Activated naive CD4-positive, alpha-beta T cell treated with anti-CD3 and anti-CD28 coated beads, Interleukin-2, amount 50 U/mL, for 72 hours (primary cell): ENCODE results near the gene NIPBL. TPM values are rescaled to one million over a fixed set of nuclear protein-coding genes. Genes with fewer than 3 reads are reported as not detected.

ENCODE experiments used
- ATAC-seq, 2 donors: fragments of 150-1000 bp; cut with Tn5 transposase; 2 replicates each; pipeline ENCODE4 v1.10.0; 2021; ENCODE audit warnings: mild to moderate bottlenecking in 2 of 2, moderate library complexity in 2 of 2
- DNase-seq, 2 donors: peaks; one replicate each; pipeline ENCODE4 v3.0.0; 2021 to 2022; ENCODE audit warnings: low spot score in 2 of 2
- H3K27ac Mint-ChIP-seq, 2 donors: one replicate each; pipeline ENCODE4 v1.8.0; 2022; ENCODE audit warnings: mild to moderate bottlenecking in 2 of 2, mixed read lengths in 2 of 2
- H3K36me3 Mint-ChIP-seq, 2 donors: one replicate each; pipeline ENCODE4 v1.8.0; 2022; ENCODE audit warnings: mixed read lengths in 2 of 2
- H3K9me3 Mint-ChIP-seq, 2 donors: one replicate each; pipeline ENCODE4 v1.8.0; 2022; ENCODE audit warnings: mixed read lengths in 2 of 2
- total RNA-seq, 2 donors: library from RNA; stranded (reverse); gene quantifications; one replicate each; pipeline ENCODE4 v1.2.3, GENCODE V29; 2022

Gene NIPBL
- total RNA-seq, 2 donors from 2014 or later, result 46.5 to 65.8 TPM

DNA sequence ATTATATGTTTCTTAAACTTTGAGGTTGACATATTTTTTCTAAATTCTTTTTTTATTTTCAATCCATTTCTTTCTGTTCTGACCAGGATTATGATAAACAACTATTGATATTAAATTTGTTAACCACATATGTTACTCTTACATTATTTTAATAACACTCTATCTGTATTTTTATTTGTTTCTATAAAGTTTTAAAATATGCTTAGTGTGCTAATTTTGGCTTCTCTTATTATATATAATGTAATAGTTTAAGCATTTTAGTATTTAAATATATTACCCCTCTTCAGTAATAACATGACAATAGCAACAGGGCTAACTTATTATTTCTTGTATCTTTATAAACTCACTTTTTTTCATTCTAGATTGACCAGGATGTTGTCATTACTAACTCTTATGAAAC, 137.8 kb downstream of the NIPBL start:
- H3K9me3 Mint-ChIP-seq, result no peaks in the 10 kb centered on the region
- no peak overlapping the region for H3K27ac Mint-ChIP-seq
- no peaks in the 10 kb centered on the region for H3K36me3 Mint-ChIP-seq
- no peak for DNase-seq
- ATAC-seq, result no peak

- peak in 1 of 2 donors; percentile 67 for ATAC-seq
- H3K9me3 Mint-ChIP-seq, result no peaks in the 10 kb centered on the region
These were observed 139.5 kb downstream of the NIPBL start for GRCh38 chr5:37015795-37016666.

GRCh38 chr5:37028910-37029309, 152.3 kb downstream of the NIPBL start:
- Mint-ChIP-seq H3K36me3 (peaks cover 6 to 16% of the 10 kb centered on the region in 2 donors), H3K9me3 (no peaks in the 10 kb centered on the region), H3K27ac (peak overlapping the region in 1 of 2 donors; percentile 58)
- DNase-seq (no peak), ATAC-seq (no peak)

More at GRCh38 chr5:37015795-37016666, 139.5 kb downstream of the NIPBL start:
- no peak overlapping the region for H3K27ac Mint-ChIP-seq
- no peak for DNase-seq
- H3K36me3 Mint-ChIP-seq, result no peaks in the 10 kb centered on the region

- H3K27ac Mint-ChIP-seq, result no peak overlapping the region
- ATAC-seq (no peak), DNase-seq (no peak)
- H3K9me3 Mint-ChIP-seq, result no peaks in the 10 kb centered on the region
- peaks cover 6 to 16% of the 10 kb centered on the region in 2 donors for H3K36me3 Mint-ChIP-seq
These were observed 152.9 kb downstream of the NIPBL start for GRCh38 chr5:37029436-37029835.

DNA sequence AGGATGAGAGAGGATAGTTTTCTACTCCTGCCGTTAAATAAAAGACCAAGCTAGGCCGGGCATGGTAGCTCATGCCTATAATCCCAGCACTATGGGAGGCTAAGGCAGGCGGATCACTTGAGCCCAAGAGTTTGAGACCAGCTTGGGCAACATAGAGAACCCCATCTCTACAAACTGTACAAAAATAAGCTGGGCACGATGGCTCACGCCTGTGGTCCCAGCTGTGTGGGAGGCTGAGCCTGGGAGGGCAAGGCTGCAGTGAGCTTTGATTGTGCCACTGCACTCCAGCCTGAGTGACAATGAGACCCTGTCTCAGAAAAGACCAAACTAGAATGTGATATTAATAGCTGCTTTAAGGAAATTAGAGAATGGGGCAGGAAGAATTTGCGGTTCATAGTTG, 158.4 kb downstream of the NIPBL start:
- no peak overlapping the region for H3K27ac Mint-ChIP-seq
- H3K36me3 Mint-ChIP-seq, result no peaks in the 10 kb centered on the region
- no peak for ATAC-seq

DNA sequence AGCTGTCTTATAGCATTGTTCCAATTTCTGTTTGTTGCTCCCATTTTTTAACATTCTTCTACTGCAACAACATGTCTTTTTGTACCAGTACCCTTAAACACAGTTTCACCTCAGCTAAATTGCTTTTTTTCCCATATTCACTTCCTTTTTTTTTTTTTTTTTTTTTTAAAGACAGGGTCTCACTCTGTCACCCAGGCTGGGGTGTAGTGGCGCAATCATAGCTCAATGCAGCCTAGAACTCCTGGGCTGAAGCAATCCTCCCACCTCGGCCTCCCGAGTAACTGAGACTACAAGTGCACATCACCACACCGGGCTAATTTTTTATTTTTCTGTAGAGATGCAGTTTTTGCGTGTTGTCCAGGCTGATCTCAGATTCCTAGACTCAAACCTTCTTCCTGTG, 161.3 kb downstream of the NIPBL start:
- ATAC-seq, result no peak
- DNase-seq, result no peak
- Mint-ChIP-seq H3K36me3 (no peaks in the 10 kb centered on the region), H3K27ac (no peak overlapping the region), H3K9me3 (no peaks in the 10 kb centered on the region)

More for the DNA sequence above, 158.4 kb downstream of the NIPBL start:
- DNase-seq, result no peak
- no peaks in the 10 kb centered on the region for H3K9me3 Mint-ChIP-seq

DNA sequence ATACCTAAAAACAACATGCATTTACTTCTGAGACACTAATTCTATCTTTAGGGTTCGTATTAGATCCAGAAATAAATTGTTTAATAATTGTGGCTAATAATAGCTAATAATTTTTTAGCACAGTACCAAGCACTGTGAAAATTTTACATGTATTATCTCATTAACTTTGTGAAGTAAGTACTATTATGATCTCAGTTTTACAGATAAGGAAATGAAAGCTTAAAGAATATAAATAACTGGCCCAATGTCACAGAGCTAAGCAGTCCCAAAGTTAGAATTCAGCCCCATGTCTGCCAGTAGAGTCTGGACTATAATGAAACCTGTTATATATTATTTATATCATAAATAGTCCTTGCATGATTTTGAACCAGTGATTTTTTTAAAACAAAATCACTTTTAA, 163.3 kb downstream of the NIPBL start:
- ATAC-seq (no peak), DNase-seq (no peak)
- Mint-ChIP-seq H3K9me3 (no peaks in the 10 kb centered on the region), H3K36me3 (no peaks in the 10 kb centered on the region), H3K27ac (no peak overlapping the region)

DNA sequence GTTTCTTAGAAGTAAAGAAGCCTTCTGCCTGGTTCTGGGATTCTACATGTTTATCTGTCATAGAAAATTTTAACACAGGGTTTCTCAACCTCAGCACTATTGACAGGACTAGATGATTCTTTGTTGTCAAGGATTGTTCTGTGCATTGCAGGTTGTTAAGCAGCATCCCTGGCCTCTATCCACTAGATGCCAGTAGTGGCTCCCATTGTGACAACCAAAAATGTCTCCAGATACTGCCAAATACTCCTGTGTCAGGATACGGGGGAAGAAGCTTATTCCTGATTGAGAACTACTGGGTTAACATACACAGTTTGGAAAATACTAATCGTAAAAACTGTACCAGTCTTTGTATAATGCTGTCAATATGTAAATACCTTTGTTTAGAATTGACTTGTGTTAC, 167.1 kb downstream of the NIPBL start:
- Mint-ChIP-seq H3K27ac (no peak overlapping the region), H3K9me3 (no peaks in the 10 kb centered on the region), H3K36me3 (no peaks in the 10 kb centered on the region)
- no peak for ATAC-seq
- no peak for DNase-seq

DNA sequence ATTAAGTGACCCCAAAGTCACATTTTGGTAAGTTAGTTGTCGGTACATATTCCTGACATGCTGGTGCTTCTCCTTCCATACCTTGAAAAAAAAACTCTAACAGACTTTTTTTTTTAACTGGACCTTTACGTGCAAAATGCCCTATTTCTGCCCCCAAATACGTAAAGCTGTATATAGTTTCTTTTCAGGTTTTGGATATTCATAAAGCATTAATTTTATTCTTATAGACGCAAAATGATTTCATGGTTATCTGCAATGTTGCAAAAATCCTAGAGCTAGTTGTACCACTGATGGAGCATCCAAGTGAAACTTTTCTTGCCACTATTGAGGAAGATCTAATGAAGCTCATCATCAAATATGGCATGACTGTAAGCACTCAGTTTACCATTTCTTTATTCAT, 167.6 kb downstream of the NIPBL start:
- H3K36me3 Mint-ChIP-seq, result no peaks in the 10 kb centered on the region
- no peaks in the 10 kb centered on the region for H3K9me3 Mint-ChIP-seq
- no peak for DNase-seq
- no peak for ATAC-seq
- H3K27ac Mint-ChIP-seq, result no peak overlapping the region

GRCh38 chr5:37045703-37046102, 169.1 kb downstream of the NIPBL start:
- Mint-ChIP-seq H3K36me3 (peaks cover 0 to 5% of the 10 kb centered on the region in 2 donors), H3K9me3 (no peaks in the 10 kb centered on the region), H3K27ac (no peak overlapping the region)
- ATAC-seq, result no peak
- DNase-seq, result no peak

DNA sequence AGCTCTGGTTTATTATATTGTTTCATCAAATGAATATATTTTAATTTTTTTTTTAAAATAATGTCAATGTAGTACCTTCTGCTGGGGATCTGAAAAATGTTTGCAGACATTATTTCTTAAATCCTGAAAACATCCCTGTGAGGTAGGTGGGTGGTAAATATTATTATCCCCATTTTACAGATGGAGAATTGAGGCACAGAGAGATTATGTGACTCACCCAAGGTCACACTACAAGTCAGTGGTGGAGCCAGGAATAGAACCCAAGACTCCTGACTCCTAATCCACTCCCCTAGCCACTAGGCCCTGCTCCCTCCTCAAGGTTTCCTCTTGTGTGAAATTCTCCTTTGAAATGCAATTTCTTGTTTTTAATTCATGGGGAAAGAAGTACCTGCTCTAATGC, 171.4 kb downstream of the NIPBL start:
- Mint-ChIP-seq H3K9me3 (no peaks in the 10 kb centered on the region), H3K27ac (no peak overlapping the region), H3K36me3 (peaks cover 0 to 11% of the 10 kb centered on the region in 2 donors)
- no peak for ATAC-seq
- no peak for DNase-seq

DNA sequence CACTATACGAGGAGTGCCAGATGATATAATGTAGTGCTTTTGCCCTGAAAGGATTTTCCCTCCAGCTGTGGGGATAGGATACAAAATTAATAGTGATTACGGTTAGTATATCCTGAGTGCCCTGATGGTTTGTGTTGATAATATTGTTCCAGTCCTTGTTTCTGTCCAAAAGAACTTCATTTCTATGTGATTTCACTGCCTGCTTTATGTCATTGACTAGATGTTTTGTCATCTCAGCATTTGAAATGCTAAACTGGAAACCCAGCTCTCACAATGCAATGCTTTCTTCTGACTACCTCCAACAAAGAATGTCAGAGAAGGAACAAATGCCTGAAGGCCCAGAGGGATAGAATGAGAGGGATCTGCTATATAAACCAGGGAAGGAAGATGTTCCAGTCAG, 177.8 kb downstream of the NIPBL start:
- no peak for ATAC-seq
- Mint-ChIP-seq H3K27ac (peak overlapping the region; percentile 2 to 40), H3K36me3 (peaks cover 4 to 11% of the 10 kb centered on the region in 2 donors)

GRCh38 chr5:37055383-37055990, 178.9 kb downstream of the NIPBL start:
- Mint-ChIP-seq H3K36me3 (peaks cover 4 to 8% of the 10 kb centered on the region in 2 donors), H3K9me3 (no peaks in the 10 kb centered on the region), H3K27ac (peak overlapping the region in 1 of 2 donors; percentile 2)
- ATAC-seq (no peak), DNase-seq (no peak)

More for the DNA sequence above, 177.8 kb downstream of the NIPBL start:
- H3K9me3 Mint-ChIP-seq, result no peaks in the 10 kb centered on the region
- no peak for DNase-seq

DNA sequence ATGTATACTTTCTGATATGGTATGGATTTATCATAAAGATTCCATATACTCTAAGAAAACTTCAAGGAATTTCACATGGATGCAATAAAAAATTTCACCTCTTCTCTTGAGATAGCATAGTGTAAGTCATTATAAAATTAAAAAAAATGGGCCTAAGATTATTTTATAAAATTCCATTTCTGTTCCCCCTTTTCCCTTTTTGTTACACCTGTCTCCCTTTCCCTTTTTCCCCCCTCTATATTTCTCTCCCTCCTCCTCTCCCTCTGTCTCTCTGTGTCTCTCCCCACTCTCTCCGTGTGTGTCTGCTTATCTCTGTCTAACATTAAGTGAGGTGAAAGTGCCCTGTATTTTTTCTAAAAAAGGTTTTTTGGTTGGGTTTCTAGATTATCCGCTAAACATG, 180.2 kb downstream of the NIPBL start:
- Mint-ChIP-seq H3K27ac (peak overlapping the region in 1 of 2 donors; percentile 18), H3K36me3 (peaks cover 0 to 4% of the 10 kb centered on the region in 2 donors), H3K9me3 (no peaks in the 10 kb centered on the region)
- ATAC-seq (no peak), DNase-seq (no peak)

DNA sequence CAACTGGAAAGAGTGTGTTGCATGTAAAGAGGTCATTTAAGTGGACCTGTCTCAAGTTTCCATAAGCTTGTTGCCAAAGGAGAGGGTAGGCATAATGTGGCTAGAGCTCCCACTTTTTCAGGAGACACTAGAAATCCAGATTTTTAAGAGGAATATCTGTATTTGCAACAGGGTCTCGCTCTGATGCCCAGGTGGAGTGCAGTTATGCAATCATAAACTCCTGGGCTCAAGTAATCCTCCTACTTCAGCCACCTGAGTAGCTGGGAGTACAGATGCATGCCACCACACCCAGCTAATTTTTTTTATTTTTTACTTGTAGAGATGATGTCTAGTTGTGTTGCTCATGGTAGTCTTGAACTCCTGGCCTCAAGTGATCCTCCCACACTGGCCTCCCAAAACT, 183.5 kb downstream of the NIPBL start:
- H3K27ac Mint-ChIP-seq, result no peak overlapping the region
- no peak for DNase-seq
- H3K36me3 Mint-ChIP-seq, result no peaks in the 10 kb centered on the region
- no peaks in the 10 kb centered on the region for H3K9me3 Mint-ChIP-seq
- ATAC-seq, result no peak

DNA sequence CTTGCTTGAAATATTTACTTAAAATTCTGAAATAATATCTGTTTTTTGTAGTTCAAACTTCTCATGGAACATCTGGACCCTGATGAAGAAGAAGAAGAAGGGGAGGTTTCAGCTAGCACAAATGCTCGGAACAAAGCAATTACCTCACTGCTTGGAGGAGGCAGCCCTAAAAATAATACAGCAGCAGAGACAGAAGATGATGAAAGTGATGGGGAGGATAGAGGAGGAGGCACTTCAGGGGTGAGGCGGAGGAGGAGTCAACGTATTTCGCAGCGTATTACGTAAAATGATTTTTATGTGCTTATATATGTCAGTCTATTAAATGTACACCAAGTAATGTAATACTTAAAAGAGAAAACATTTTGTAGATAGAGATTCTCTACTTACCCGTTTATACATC, 187.2 kb downstream of the NIPBL start:
- DNase-seq (no peak), ATAC-seq (no peak)
- Mint-ChIP-seq H3K9me3 (no peaks in the 10 kb centered on the region), H3K27ac (peak overlapping the region in 1 of 2 donors; percentile 46), H3K36me3 (no peaks in the 10 kb centered on the region)

DNA sequence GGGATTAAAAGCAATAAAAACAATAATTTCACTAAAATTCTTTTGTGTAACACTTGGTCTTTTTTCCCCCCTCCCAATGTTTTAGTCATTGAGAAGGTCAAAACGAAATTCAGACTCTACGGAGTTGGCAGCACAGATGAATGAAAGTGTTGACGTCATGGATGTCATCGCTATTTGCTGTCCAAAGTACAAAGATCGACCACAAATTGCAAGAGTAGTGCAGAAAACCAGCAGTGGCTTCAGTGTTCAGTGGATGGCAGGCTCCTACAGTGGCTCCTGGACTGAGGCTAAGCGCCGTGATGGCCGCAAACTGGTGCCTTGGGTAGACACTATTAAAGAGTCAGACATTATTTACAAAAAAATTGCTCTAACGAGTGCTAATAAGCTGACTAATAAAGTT, 187.9 kb downstream of the NIPBL start:
- no peak overlapping the region for H3K27ac Mint-ChIP-seq
- H3K36me3 Mint-ChIP-seq, result no peaks in the 10 kb centered on the region
- ATAC-seq (no peak), DNase-seq (no peak)
- no peaks in the 10 kb centered on the region for H3K9me3 Mint-ChIP-seq

GRCh38 chr5:37071487-37071886, 194.9 kb downstream of the NIPBL start:
- no peak overlapping the region for H3K27ac Mint-ChIP-seq
- ATAC-seq, result peak in 1 of 2 donors; percentile 35
- DNase-seq, result no peak

More at GRCh38 chr5:37071487-37071886, 194.9 kb downstream of the NIPBL start:
- H3K9me3 Mint-ChIP-seq, result no peaks in the 10 kb centered on the region
- no peaks in the 10 kb centered on the region for H3K36me3 Mint-ChIP-seq
